NK-92 treated with Interleukin-12 subunit alpha and Interleukin-12 subunit beta, amount 100 ng/mL, for 24 hours (cell line): ENCODE data around the gene GRIK1.

Experiments used
- DNase-seq: peaks from one replicate; lab custom pipeline; 2025; lab: John Stamatoyannopoulos, UW

Gene GRIK1

GRCh38 chr21:29718081-29718815 lies 221.5 kb downstream of the GRIK1 start:
- no peak for DNase-seq

GRCh38 chr21:29717659-29718058 lies 222.1 kb downstream of the GRIK1 start:
- DNase-seq = no peak

- DNase-seq = no peak
Observed at GRCh38 chr21:29716753-29717152, 223.0 kb downstream of the GRIK1 start.

- no peak for DNase-seq
Observed at GRCh38 chr21:29715089-29715488, 224.7 kb downstream of the GRIK1 start.

GRCh38 chr21:29712818-29713217 lies 227.0 kb downstream of the GRIK1 start:
- no peak for DNase-seq

- no peak for DNase-seq
Observed at GRCh38 chr21:29711236-29711635, 228.6 kb downstream of the GRIK1 start.

- no peak for DNase-seq
Observed at GRCh38 chr21:29710498-29710897, 229.3 kb downstream of the GRIK1 start.

GRCh38 chr21:29708401-29708800 lies 231.4 kb downstream of the GRIK1 start:
- DNase-seq = no peak

GRCh38 chr21:29704719-29705118 lies 235.1 kb downstream of the GRIK1 start:
- DNase-seq = no peak

- no peak for DNase-seq
Observed at GRCh38 chr21:29701676-29702075, 238.1 kb downstream of the GRIK1 start.

GRCh38 chr21:29697555-29698193 lies 242.1 kb downstream of the GRIK1 start:
- no peak for DNase-seq

GRCh38 chr21:29696937-29697336 lies 242.9 kb downstream of the GRIK1 start:
- no peak for DNase-seq

GRCh38 chr21:29691616-29692491 lies 247.9 kb downstream of the GRIK1 start:
- no peak for DNase-seq

GRCh38 chr21:29689753-29690152 lies 250.0 kb downstream of the GRIK1 start:
- DNase-seq = no peak

- no peak for DNase-seq
Observed at GRCh38 chr21:29684106-29684505, 255.7 kb downstream of the GRIK1 start.

GRCh38 chr21:29682800-29683199 lies 257.0 kb downstream of the GRIK1 start:
- no peak for DNase-seq

- DNase-seq = no peak
Observed at GRCh38 chr21:29680273-29680672, 259.5 kb downstream of the GRIK1 start.

GRCh38 chr21:29678626-29679025 lies 261.2 kb downstream of the GRIK1 start:
- no peak for DNase-seq

- DNase-seq = no peak
Observed at GRCh38 chr21:29677326-29677725, 262.5 kb downstream of the GRIK1 start.

- no peak for DNase-seq
Observed at GRCh38 chr21:29676395-29676794, 263.4 kb downstream of the GRIK1 start.

GRCh38 chr21:29675451-29675850 lies 264.3 kb downstream of the GRIK1 start:
- DNase-seq = no peak

- DNase-seq = no peak
Observed at GRCh38 chr21:29674343-29674742, 265.5 kb downstream of the GRIK1 start.

GRCh38 chr21:29673096-29673610 lies 266.6 kb downstream of the GRIK1 start:
- no peak for DNase-seq
